Measurements from ENCODE around the gene ARFGEF2. TPM values are rescaled to one million over a fixed set of nuclear protein-coding genes. Genes with fewer than 3 reads are reported as not detected.
A peak's percentile ranks its signal among the peaks of the same experiment; 100 is the strongest.
"Not testable (repeated sequence)": the region's sequence is repeated elsewhere in the genome, so short reads cannot be mapped to it uniquely, and the experiment has no call there.

The ARFGEF2 gene
- total RNA-seq, 1 donor from 2014 or later = 30.2 TPM

- DNase-seq = no peak
- Mint-ChIP-seq H3K4me1 (ENCODE audit: low read depth, unreplicated experiment) (no peaks in the 10 kb centered on the region), H3K27ac (ENCODE audit: unreplicated experiment) (no peak overlapping the region), H3K36me3 (ENCODE audit: unreplicated experiment) (no peaks in the 10 kb centered on the region), H3K27me3 (ENCODE audit: unreplicated experiment) (peaks cover 3% of the 10 kb centered on the region), H3K9me3 (ENCODE audit: unreplicated experiment) (no peaks in the 10 kb centered on the region), H3K4me3 (ENCODE audit: unreplicated experiment) (no peak overlapping the region)
- TF ChIP-seq CTCF (IDR thresholded peaks at IDR 0.05; ENCODE audit: partially characterized antibody, unreplicated experiment) = no peak
Observed at GRCh38 chr20:48965189-48965910, 43.8 kb downstream of the ARFGEF2 start.

DNA sequence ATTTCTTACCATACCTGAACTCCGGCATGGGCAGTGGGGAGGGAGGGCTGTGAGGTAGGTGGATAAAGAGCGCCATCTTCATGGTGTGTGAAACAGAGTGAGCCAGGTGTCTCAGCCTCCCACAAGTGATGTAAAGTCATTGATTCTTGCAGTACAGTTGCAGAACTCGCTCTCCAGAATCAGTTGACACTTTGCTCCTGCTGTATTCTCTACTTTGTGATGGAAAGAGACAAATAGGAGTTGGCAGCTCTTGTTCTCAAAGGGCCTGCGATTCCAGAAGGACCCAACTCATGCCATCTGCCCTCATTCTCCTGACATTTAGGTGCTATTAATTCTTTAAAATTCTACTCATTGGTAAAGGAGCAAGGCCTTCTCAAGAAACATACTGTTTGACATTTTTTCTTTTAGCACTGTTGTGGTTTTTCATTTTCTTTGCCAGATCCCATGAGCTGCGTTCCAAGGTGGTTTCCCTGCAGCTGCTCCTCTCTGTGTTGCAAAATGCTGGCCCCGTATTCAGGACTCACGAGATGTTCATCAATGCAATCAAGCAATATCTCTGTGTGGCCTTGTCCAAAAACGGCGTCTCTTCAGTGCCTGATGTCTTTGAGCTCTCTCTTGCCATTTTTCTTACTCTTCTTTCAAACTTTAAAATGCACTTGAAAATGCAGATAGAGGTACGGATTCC is 49.3 kb downstream of the ARFGEF2 start:
- Mint-ChIP-seq H3K9me3 (ENCODE audit: unreplicated experiment) (no peaks in the 10 kb centered on the region), H3K4me1 (ENCODE audit: low read depth, unreplicated experiment) (peaks cover 4% of the 10 kb centered on the region), H3K4me3 (ENCODE audit: unreplicated experiment) (no peak overlapping the region), H3K27ac (ENCODE audit: unreplicated experiment) (no peak overlapping the region), H3K27me3 (ENCODE audit: unreplicated experiment) (peaks cover 3% of the 10 kb centered on the region), H3K36me3 (ENCODE audit: unreplicated experiment) (no peaks in the 10 kb centered on the region)
- no peak for TF ChIP-seq CTCF (IDR thresholded peaks at IDR 0.05; ENCODE audit: partially characterized antibody, unreplicated experiment)
- DNase-seq = no peak

DNA sequence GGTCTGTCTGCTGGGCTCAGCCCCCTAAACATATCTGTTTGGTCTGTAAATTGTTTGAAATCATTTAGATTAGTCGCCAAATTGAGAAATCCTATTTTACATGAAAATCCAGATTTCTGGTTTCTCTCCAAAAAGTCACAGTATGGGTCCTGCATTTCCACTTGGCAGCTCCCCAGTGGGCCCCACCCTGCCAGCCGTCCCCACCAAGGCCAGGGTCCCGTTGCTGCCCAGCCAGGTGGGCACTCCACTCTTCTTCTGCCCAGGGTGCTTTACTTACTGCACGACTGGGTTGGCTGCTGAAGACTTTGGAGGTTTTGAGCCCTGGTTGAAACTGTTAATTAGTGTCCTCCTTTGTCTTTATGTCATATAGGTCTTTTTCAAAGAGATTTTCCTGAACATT is 50.4 kb downstream of the ARFGEF2 start:
- Mint-ChIP-seq H3K27me3 (ENCODE audit: unreplicated experiment) (peaks cover 3% of the 10 kb centered on the region), H3K36me3 (ENCODE audit: unreplicated experiment) (no peaks in the 10 kb centered on the region), H3K9me3 (ENCODE audit: unreplicated experiment) (no peaks in the 10 kb centered on the region), H3K4me1 (ENCODE audit: low read depth, unreplicated experiment) (peaks cover 9% of the 10 kb centered on the region), H3K27ac (ENCODE audit: unreplicated experiment) (no peak overlapping the region), H3K4me3 (ENCODE audit: unreplicated experiment) (no peak overlapping the region)
- no peak for DNase-seq
- TF ChIP-seq CTCF (IDR thresholded peaks at IDR 0.05; ENCODE audit: partially characterized antibody, unreplicated experiment) = no peak

- H3K27me3 Mint-ChIP-seq (ENCODE audit: unreplicated experiment) = peaks cover 3% of the 10 kb centered on the region
- peaks cover 12% of the 10 kb centered on the region for H3K4me1 Mint-ChIP-seq (ENCODE audit: low read depth, unreplicated experiment)
- H3K9me3 Mint-ChIP-seq (ENCODE audit: unreplicated experiment) = no peaks in the 10 kb centered on the region
- H3K27ac Mint-ChIP-seq (ENCODE audit: unreplicated experiment) = no peak overlapping the region
- TF ChIP-seq CTCF (IDR thresholded peaks at IDR 0.05; ENCODE audit: partially characterized antibody, unreplicated experiment) = no peak
- H3K4me3 Mint-ChIP-seq (ENCODE audit: unreplicated experiment) = no peak overlapping the region
- no peaks in the 10 kb centered on the region for H3K36me3 Mint-ChIP-seq (ENCODE audit: unreplicated experiment)
- no peak for DNase-seq
Observed at GRCh38 chr20:48972816-48973215, 51.3 kb downstream of the ARFGEF2 start.

DNA sequence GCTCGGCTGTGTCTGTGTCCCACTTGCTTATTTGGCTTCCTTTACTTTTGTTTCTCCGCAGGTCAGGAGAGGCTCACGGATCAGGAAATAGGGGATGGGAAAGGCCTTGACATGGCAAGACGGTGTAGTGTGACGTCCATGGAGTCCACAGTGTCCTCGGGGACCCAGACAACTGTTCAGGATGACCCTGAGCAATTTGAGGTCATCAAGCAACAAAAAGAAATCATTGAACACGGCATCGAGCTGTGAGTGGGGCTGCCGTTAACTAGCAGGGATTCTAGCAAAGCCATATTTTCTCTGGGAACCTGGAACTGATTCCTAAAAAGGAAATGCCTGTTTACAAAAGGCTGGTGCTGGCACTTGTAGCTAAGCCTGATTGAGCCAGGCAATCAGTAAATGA is 54.4 kb downstream of the ARFGEF2 start:
- Mint-ChIP-seq H3K27ac (ENCODE audit: unreplicated experiment) (peak overlapping the region; percentile 81), H3K4me1 (ENCODE audit: low read depth, unreplicated experiment) (peaks cover 18% of the 10 kb centered on the region), H3K9me3 (ENCODE audit: unreplicated experiment) (no peaks in the 10 kb centered on the region), H3K36me3 (ENCODE audit: unreplicated experiment) (no peaks in the 10 kb centered on the region), H3K27me3 (ENCODE audit: unreplicated experiment) (peaks cover 3% of the 10 kb centered on the region), H3K4me3 (ENCODE audit: unreplicated experiment) (peak overlapping the region; percentile 66)
- DNase-seq = peak; percentile 60
- TF ChIP-seq CTCF (IDR thresholded peaks at IDR 0.05; ENCODE audit: partially characterized antibody, unreplicated experiment) = no peak

- Mint-ChIP-seq H3K36me3 (ENCODE audit: unreplicated experiment) (peaks cover 17% of the 10 kb centered on the region), H3K4me1 (ENCODE audit: low read depth, unreplicated experiment) (peaks cover 18% of the 10 kb centered on the region)
- DNase-seq; H3K27ac Mint-ChIP-seq (ENCODE audit: unreplicated experiment); H3K27me3 Mint-ChIP-seq (ENCODE audit: unreplicated experiment); H3K4me3 Mint-ChIP-seq (ENCODE audit: unreplicated experiment); H3K9me3 Mint-ChIP-seq (ENCODE audit: unreplicated experiment): not testable (repeated sequence)
Observed at GRCh38 chr20:48979980-48980379, 58.5 kb downstream of the ARFGEF2 start.

Data from glutamatergic neuron (in vitro differentiated cells).